ENCODE results near the gene VSTM2L. TPM values are rescaled to one million over a fixed set of nuclear protein-coding genes. Genes with fewer than 3 reads are reported as not detected.

The VSTM2L gene
- total RNA-seq, 2 donors from 2014 or later = 31.3 to 69.5 TPM

- no peaks in the 10 kb centered on the region for H3K27me3 ChIP-seq (replicated peaks; ENCODE audit: insufficient read depth)
- no peaks in the 10 kb centered on the region for H3K4me1 ChIP-seq (replicated peaks)
- 96% methylated on average over 10 of the region's 10 CpGs for WGBS
- H3K27ac ChIP-seq = no peak overlapping the region
- H3K36me3 ChIP-seq = no peaks in the 10 kb centered on the region
- DNase-seq (ENCODE audit: low spot score) = no peak
- no peaks in the 10 kb centered on the region for H3K9me3 ChIP-seq
- H3K4me3 ChIP-seq = no peak overlapping the region
- TF ChIP-seq POLR2AphosphoS5 (IDR thresholded peaks at IDR 0.05) (no peak), POLR2A (IDR thresholded peaks at IDR 0.05) (no peak)
- TF ChIP-seq, protein P1, sequence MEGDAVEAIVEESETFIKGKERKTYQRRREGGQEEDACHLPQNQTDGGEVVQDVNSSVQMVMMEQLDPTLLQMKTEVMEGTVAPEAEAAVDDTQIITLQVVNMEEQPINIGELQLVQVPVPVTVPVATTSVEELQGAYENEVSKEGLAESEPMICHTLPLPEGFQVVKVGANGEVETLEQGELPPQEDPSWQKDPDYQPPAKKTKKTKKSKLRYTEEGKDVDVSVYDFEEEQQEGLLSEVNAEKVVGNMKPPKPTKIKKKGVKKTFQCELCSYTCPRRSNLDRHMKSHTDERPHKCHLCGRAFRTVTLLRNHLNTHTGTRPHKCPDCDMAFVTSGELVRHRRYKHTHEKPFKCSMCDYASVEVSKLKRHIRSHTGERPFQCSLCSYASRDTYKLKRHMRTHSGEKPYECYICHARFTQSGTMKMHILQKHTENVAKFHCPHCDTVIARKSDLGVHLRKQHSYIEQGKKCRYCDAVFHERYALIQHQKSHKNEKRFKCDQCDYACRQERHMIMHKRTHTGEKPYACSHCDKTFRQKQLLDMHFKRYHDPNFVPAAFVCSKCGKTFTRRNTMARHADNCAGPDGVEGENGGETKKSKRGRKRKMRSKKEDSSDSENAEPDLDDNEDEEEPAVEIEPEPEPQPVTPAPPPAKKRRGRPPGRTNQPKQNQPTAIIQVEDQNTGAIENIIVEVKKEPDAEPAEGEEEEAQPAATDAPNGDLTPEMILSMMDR (IDR thresholded peaks at IDR 0.05) = no peak
- intact Hi-C loops (cut with DNase I) = no loop called here
Observed at GRCh38 chr20:37888641-37889040, 14.3 kb upstream of the VSTM2L start.

DNA sequence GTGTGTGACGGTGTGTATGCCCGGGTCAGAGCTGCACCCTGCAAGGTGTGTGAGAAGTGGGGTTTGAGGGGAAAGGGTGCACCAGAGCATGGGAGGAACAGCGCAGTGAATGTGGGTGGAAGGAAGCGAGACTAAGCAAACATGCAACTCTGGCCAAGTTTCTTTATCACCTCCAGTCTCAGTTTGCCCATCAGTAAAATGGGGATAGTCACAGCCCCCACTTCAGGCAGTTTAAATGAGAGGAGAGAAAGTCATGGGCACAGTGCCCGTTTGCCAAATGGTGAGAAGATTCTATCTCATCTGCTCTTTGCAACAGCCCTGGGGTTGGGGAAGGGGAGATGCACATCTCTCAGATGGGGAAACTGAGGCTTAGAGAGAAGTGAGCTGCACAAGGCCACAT lies 12.8 kb upstream of the VSTM2L start:
- Histone ChIP-seq H3K4me3 (no peak overlapping the region), H3K36me3 (no peaks in the 10 kb centered on the region), H3K4me1 (replicated peaks) (no peaks in the 10 kb centered on the region), H3K27me3 (replicated peaks; ENCODE audit: insufficient read depth) (no peaks in the 10 kb centered on the region), H3K9me3 (no peaks in the 10 kb centered on the region), H3K27ac (no peak overlapping the region)
- intact Hi-C loops (cut with DNase I) = no loop called here
- TF ChIP-seq POLR2AphosphoS5 (IDR thresholded peaks at IDR 0.05) (no peak), POLR2A (IDR thresholded peaks at IDR 0.05) (no peak)
- TF ChIP-seq, protein P1 (IDR thresholded peaks at IDR 0.05) = no peak
- DNase-seq (ENCODE audit: low spot score) = no peak
- WGBS = 70% methylated on average over 5 of the region's 5 CpGs

- Histone ChIP-seq H3K27ac (no peak overlapping the region), H3K4me1 (replicated peaks) (no peaks in the 10 kb centered on the region), H3K9me3 (no peaks in the 10 kb centered on the region), H3K27me3 (replicated peaks; ENCODE audit: insufficient read depth) (no peaks in the 10 kb centered on the region), H3K4me3 (no peak overlapping the region), H3K36me3 (no peaks in the 10 kb centered on the region)
- WGBS = 22% methylated on average over 13 of the region's 13 CpGs
- no peak for DNase-seq (ENCODE audit: low spot score)
- TF ChIP-seq, protein P1 (IDR thresholded peaks at IDR 0.05) = no peak
- no peak for TF ChIP-seq POLR2AphosphoS5 (IDR thresholded peaks at IDR 0.05)
- TF ChIP-seq POLR2A (IDR thresholded peaks at IDR 0.05) = no peak
- intact Hi-C loops (cut with DNase I) = no loop called here
Observed at GRCh38 chr20:37890643-37891042, 12.3 kb upstream of the VSTM2L start.

GRCh38 chr20:37892001-37892400 lies 10.9 kb upstream of the VSTM2L start:
- Histone ChIP-seq H3K4me1 (replicated peaks) (no peaks in the 10 kb centered on the region), H3K36me3 (no peaks in the 10 kb centered on the region), H3K9me3 (no peaks in the 10 kb centered on the region), H3K4me3 (no peak overlapping the region), H3K27ac (no peak overlapping the region), H3K27me3 (replicated peaks; ENCODE audit: insufficient read depth) (no peaks in the 10 kb centered on the region)
- 55% methylated on average over 9 of the region's 9 CpGs for WGBS
- TF ChIP-seq, protein P1 (IDR thresholded peaks at IDR 0.05) = no peak
- TF ChIP-seq POLR2AphosphoS5 (IDR thresholded peaks at IDR 0.05) = no peak
- DNase-seq (ENCODE audit: low spot score) = peak; percentile 53
- intact Hi-C loops (cut with DNase I) = no loop called here

GRCh38 chr20:37893566-37894241 lies 9.2 kb upstream of the VSTM2L start:
- intact Hi-C loops (cut with DNase I) = no loop called here
- 89% methylated on average over 5 of the region's 5 CpGs for WGBS
- H3K36me3 ChIP-seq = no peaks in the 10 kb centered on the region
- no peak for DNase-seq (ENCODE audit: low spot score)
- H3K9me3 ChIP-seq = no peaks in the 10 kb centered on the region
- H3K4me1 ChIP-seq (replicated peaks) = peaks cover 4% of the 10 kb centered on the region
- no peaks in the 10 kb centered on the region for H3K27me3 ChIP-seq (replicated peaks; ENCODE audit: insufficient read depth)
- no peak overlapping the region for H3K27ac ChIP-seq
- no peak overlapping the region for H3K4me3 ChIP-seq
- TF ChIP-seq POLR2AphosphoS5 (IDR thresholded peaks at IDR 0.05) (no peak), POLR2A (IDR thresholded peaks at IDR 0.05) (no peak)
